Panc1 (cell line): ENCODE measurements around the gene SPCS3.

Experiments
- CTCF ChIP-seq: fragments of 450-650 bp; IDR thresholded peaks from 2 replicates; pipeline ENCODE4 v1.5.1; 2017; ENCODE audit warnings: mild to moderate bottlenecking
- SIN3A ChIP-seq: IDR thresholded peaks from 2 replicates; pipeline ENCODE4 v1.6.1; 2012; ENCODE audit warnings: low read depth, mild to moderate bottlenecking, low read length, moderate library complexity, borderline replicate concordance; ENCODE audit not compliant: insufficient read depth
- TCF7L2 ChIP-seq: IDR thresholded peaks from 2 replicates; pipeline ENCODE4 v1.6.1; 2011; ENCODE audit warnings: mild to moderate bottlenecking, low read depth, low read length, inconsistent platforms

- no peak for TF ChIP-seq CTCF
- no peak for TF ChIP-seq TCF7L2
- TF ChIP-seq SIN3A: no peak
These were observed 33.0 kb upstream of the SPCS3 start for GRCh38 chr4:176286728-176287127.
